ENCODE results near the gene FOXRED2.

Gene FOXRED2

DNA sequence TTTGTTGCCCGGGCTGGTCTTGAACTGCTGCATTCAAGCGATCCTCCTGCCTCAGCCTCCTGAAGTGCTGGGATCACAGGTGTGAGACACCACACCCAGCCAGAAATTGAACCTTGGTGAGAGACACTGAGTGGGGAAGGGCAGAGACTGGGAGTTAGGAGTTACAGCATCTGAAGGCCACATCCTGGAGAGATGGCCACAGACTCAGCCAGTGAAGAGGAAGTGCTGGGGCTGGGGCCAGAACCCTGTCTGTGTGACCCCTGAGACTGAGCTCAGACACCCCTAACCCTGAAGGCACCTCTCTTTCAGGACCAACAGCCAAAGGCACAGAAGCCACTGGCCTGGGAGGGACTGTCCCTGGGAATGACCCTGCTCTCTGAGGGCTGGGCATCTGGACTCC lies 59.2 kb downstream of the FOXRED2 start:
- Histone ChIP-seq H3K79me1 (ENCODE audit: low read depth, low read length) (no peaks in the 10 kb centered on the region), H2AFZ (ENCODE audit: low read length) (peak overlapping the region; percentile 35), H3K9me3 (replicated peaks in 1 of 2; ENCODE audit: control insufficient read depth in 2 of 2, insufficient read depth in 1 of 2, low read depth in 1 of 2, low read length in 2 of 2) (peaks cover 0 to 5% of the 10 kb centered on the region in 2 donors), H3K27ac (replicated peaks; ENCODE audit: low read length) (no peak overlapping the region), H3K27me3 (ENCODE audit: control insufficient read depth in 3 of 3, insufficient read depth in 3 of 3, low read depth in 1 of 3, low read length in 3 of 3) (no peaks in the 10 kb centered on the region), H3K36me3 (replicated peaks in 1 of 2; ENCODE audit: control insufficient read depth in 2 of 2, insufficient read depth in 2 of 2, low read length in 2 of 2) (no peaks in the 10 kb centered on the region), H2BK120ac (ENCODE audit: low read depth, low read length) (no peak overlapping the region), H3K18ac (ENCODE audit: low read length) (no peak overlapping the region), H3K4me1 (ENCODE audit: control insufficient read depth in 2 of 2, insufficient read depth in 1 of 2, low read depth in 1 of 2, low read length in 2 of 2) (peaks cover 4 to 11% of the 10 kb centered on the region in 2 donors), H2BK5ac (ENCODE audit: low read length) (no peak overlapping the region), H4K91ac (ENCODE audit: low read depth, low read length, poor library complexity) (no peak overlapping the region), H2BK15ac (ENCODE audit: low read length) (no peak overlapping the region), H3K23ac (ENCODE audit: low read depth, low read length, poor library complexity) (no peak overlapping the region), H3K4ac (ENCODE audit: low read length) (no peak overlapping the region), H4K8ac (ENCODE audit: low read depth, low read length) (no peak overlapping the region), H2AK5ac (ENCODE audit: low read depth, low read length) (no peak overlapping the region), H3K14ac (ENCODE audit: low read length) (no peak overlapping the region), H2BK12ac (ENCODE audit: low read length) (no peak overlapping the region), H3K9ac (ENCODE audit: low read depth, low read length, poor library complexity) (no peak overlapping the region), H3K4me2 (ENCODE audit: insufficient read depth, low read length, poor library complexity, severe bottlenecking) (no peak overlapping the region), H3K4me3 (ENCODE audit: low read length in 2 of 2) (no peak overlapping the region)
- no CpG with 5 or more reads among the region's 2 CpGs for WGBS, 2 donors (ENCODE audit: extremely low coverage in 2 of 2, insufficient read length in 2 of 2, insufficient replicate concordance in 1 of 2)
- DNase-seq (ENCODE audit: low spot score): no peak

DNA sequence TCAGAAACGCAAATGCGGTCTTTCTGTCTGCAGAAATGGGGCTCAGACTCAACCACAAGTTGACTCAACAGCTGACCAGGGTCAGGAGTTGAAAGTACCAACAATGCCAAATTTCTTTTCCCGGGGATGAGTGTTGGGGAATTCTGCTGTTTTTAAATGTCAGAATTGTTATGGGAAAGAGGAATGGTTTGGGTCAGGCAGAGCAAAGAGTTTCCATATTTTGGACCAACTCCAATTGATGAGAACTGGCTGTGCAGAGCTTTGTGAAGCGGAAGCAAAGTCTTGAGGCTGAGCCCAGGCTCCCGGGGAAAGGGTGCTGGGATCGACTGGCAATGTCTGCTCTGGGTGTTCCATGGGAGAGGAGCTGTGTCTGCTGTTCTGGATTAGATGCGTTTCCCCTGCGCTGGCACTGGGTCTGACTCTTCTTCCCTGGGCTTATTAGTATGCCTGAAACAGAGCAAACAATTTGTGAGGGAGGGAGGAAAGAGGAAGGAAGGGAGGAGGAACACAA lies 61.6 kb downstream of the FOXRED2 start:
- Histone ChIP-seq H3K4ac (ENCODE audit: low read length) (no peak overlapping the region), H3K18ac (ENCODE audit: low read length) (no peak overlapping the region), H3K14ac (ENCODE audit: low read length) (no peak overlapping the region), H3K79me1 (ENCODE audit: low read depth, low read length) (no peaks in the 10 kb centered on the region), H3K27ac (replicated peaks; ENCODE audit: low read length) (no peak overlapping the region), H2AFZ (ENCODE audit: low read length) (peak overlapping the region; percentile 27), H2BK12ac (ENCODE audit: low read length) (no peak overlapping the region), H2BK15ac (ENCODE audit: low read length) (no peak overlapping the region), H3K4me1 (ENCODE audit: control insufficient read depth in 2 of 2, insufficient read depth in 1 of 2, low read depth in 1 of 2, low read length in 2 of 2) (peaks cover 2 to 3% of the 10 kb centered on the region in 2 donors), H3K9me3 (replicated peaks in 1 of 2; ENCODE audit: control insufficient read depth in 2 of 2, insufficient read depth in 1 of 2, low read depth in 1 of 2, low read length in 2 of 2) (peaks cover 0 to 5% of the 10 kb centered on the region in 2 donors), H3K9ac (ENCODE audit: low read depth, low read length, poor library complexity) (no peak overlapping the region), H3K23ac (ENCODE audit: low read depth, low read length, poor library complexity) (no peak overlapping the region), H2BK120ac (ENCODE audit: low read depth, low read length) (no peak overlapping the region), H3K36me3 (replicated peaks in 1 of 2; ENCODE audit: control insufficient read depth in 2 of 2, insufficient read depth in 2 of 2, low read length in 2 of 2) (no peaks in the 10 kb centered on the region), H3K27me3 (ENCODE audit: control insufficient read depth in 3 of 3, insufficient read depth in 3 of 3, low read depth in 1 of 3, low read length in 3 of 3) (no peaks in the 10 kb centered on the region), H2AK5ac (ENCODE audit: low read depth, low read length) (no peak overlapping the region), H4K8ac (ENCODE audit: low read depth, low read length) (no peak overlapping the region), H3K4me2 (ENCODE audit: insufficient read depth, low read length, poor library complexity, severe bottlenecking) (no peak overlapping the region), H2BK5ac (ENCODE audit: low read length) (no peak overlapping the region), H4K91ac (ENCODE audit: low read depth, low read length, poor library complexity) (no peak overlapping the region), H3K4me3 (ENCODE audit: low read length in 2 of 2) (no peak overlapping the region)
- no CpG with 5 or more reads among the region's 8 CpGs for WGBS, 2 donors (ENCODE audit: extremely low coverage in 2 of 2, insufficient read length in 2 of 2, insufficient replicate concordance in 1 of 2)
- no peak for DNase-seq (ENCODE audit: low spot score)

DNA sequence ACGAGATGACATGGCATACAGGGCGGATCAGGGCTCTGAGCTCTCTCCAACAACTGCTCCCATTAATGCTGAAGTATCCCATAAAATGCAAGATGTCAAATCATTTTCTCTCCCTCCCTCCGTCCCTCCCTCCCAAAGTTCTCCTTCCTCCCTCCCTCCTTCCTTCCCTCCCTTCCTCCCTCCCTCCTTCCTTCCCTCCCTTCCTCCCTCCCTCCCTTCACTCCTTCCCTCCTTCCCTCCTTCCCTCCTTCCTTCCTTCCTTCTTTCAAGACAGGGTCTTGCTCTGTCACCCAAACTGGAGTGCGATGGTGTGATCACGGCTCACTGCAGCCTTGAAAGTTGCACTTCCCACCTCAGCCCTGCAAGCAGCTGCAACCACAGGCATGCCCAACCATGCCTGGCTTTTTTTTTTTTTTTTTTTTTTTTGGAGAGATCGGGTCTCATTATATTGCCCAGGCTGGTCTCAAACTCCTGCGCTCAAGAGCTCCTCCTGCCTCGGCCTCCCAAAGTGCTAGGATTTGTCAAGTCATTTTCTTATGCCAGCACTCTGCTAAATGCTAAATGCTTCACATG lies 63.6 kb downstream of the FOXRED2 start:
- no peak for DNase-seq (ENCODE audit: low spot score)
- H3K27ac ChIP-seq (replicated peaks; ENCODE audit: low read length): no peak overlapping the region
- 100% methylated on average over 1 of the region's 8 CpGs; no CpG with 5 or more reads in 1 of the 2 donors for WGBS, 2 donors (ENCODE audit: extremely low coverage in 2 of 2, insufficient read length in 2 of 2, insufficient replicate concordance in 1 of 2)

DNA sequence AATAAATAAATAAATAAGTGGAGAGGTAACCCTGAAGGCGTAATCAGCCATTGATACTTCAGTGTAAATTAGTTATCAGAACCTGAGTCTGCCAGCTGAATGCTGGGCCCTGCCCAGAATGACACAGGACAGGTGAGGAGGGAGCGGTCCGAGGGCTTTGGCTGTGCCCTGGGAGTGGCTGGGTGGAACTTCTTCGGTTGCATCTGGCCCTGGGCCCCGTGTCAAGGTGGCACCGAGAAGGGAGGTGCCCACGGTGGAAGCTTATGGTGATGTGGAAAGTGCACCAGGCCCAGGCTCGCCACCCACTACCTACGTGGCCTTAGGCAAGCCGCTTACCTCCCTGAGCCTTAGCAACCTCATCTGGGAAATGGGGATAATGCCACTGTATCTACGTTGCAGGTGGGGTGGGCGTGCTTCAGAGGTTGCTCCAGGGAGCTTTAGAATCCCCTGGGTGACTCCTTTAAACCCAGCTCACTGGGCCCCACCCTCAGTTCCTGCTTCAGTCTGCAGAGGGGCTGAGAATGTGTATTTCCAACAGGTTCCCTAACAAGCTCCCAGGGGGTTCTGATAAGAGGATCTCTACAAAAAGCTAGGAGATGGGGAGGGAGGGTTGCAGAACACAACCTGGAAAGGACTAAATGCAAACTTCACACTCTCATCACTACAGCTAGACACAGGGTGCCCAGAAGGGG lies 64.2 kb downstream of the FOXRED2 start:
- peak overlapping the region; percentile 28 for H3K18ac ChIP-seq (ENCODE audit: low read length)
- no peak overlapping the region for H3K23ac ChIP-seq (ENCODE audit: low read depth, low read length, poor library complexity)
- H2AFZ ChIP-seq (ENCODE audit: low read length): peak overlapping the region; percentile 12
- peak overlapping the region; percentile 43 for H4K8ac ChIP-seq (ENCODE audit: low read depth, low read length)
- H2BK12ac ChIP-seq (ENCODE audit: low read length): peak overlapping the region; percentile 94
- H3K4ac ChIP-seq (ENCODE audit: low read length): peak overlapping the region; percentile 37
- no peak overlapping the region for H3K9ac ChIP-seq (ENCODE audit: low read depth, low read length, poor library complexity)
- H3K14ac ChIP-seq (ENCODE audit: low read length): peak overlapping the region; percentile 71
- peak overlapping the region; percentile 61 for H2BK120ac ChIP-seq (ENCODE audit: low read depth, low read length)
- no peaks in the 10 kb centered on the region for H3K36me3 ChIP-seq (replicated peaks in 1 of 2; ENCODE audit: control insufficient read depth in 2 of 2, insufficient read depth in 2 of 2, low read length in 2 of 2)
- H3K4me2 ChIP-seq (ENCODE audit: insufficient read depth, low read length, poor library complexity, severe bottlenecking): no peak overlapping the region
- no peak for DNase-seq (ENCODE audit: low spot score)
- H4K91ac ChIP-seq (ENCODE audit: low read depth, low read length, poor library complexity): peak overlapping the region; percentile 72
- H3K4me1 ChIP-seq (ENCODE audit: control insufficient read depth in 2 of 2, insufficient read depth in 1 of 2, low read depth in 1 of 2, low read length in 2 of 2): peaks cover 0 to 2% of the 10 kb centered on the region in 2 donors
- WGBS, 2 donors (ENCODE audit: extremely low coverage in 2 of 2, insufficient read length in 2 of 2, insufficient replicate concordance in 1 of 2): no CpG with 5 or more reads among the region's 12 CpGs
- peak overlapping the region; percentile 67 for H2BK15ac ChIP-seq (ENCODE audit: low read length)
- no peaks in the 10 kb centered on the region for H3K27me3 ChIP-seq (ENCODE audit: control insufficient read depth in 3 of 3, insufficient read depth in 3 of 3, low read depth in 1 of 3, low read length in 3 of 3)
- no peak overlapping the region for H2BK5ac ChIP-seq (ENCODE audit: low read length)
- H3K27ac ChIP-seq (replicated peaks; ENCODE audit: low read length): no peak overlapping the region
- H2AK5ac ChIP-seq (ENCODE audit: low read depth, low read length): peak overlapping the region; percentile 92
- H3K4me3 ChIP-seq (ENCODE audit: low read length in 2 of 2): no peak overlapping the region
- H3K79me1 ChIP-seq (ENCODE audit: low read depth, low read length): no peaks in the 10 kb centered on the region
- H3K9me3 ChIP-seq (replicated peaks in 1 of 2; ENCODE audit: control insufficient read depth in 2 of 2, insufficient read depth in 1 of 2, low read depth in 1 of 2, low read length in 2 of 2): peaks cover 0 to 5% of the 10 kb centered on the region in 2 donors

More for the DNA sequence above, 63.6 kb downstream of the FOXRED2 start:
- H3K9me3 ChIP-seq (replicated peaks in 1 of 2; ENCODE audit: control insufficient read depth in 2 of 2, insufficient read depth in 1 of 2, low read depth in 1 of 2, low read length in 2 of 2): peaks cover 0 to 5% of the 10 kb centered on the region in 2 donors
- no peak overlapping the region for H3K14ac ChIP-seq (ENCODE audit: low read length)
- H2AK5ac ChIP-seq (ENCODE audit: low read depth, low read length): peak overlapping the region; percentile 7
- H3K9ac ChIP-seq (ENCODE audit: low read depth, low read length, poor library complexity): no peak overlapping the region
- no peak overlapping the region for H4K91ac ChIP-seq (ENCODE audit: low read depth, low read length, poor library complexity)
- H3K4me2 ChIP-seq (ENCODE audit: insufficient read depth, low read length, poor library complexity, severe bottlenecking): no peak overlapping the region
- peak overlapping the region; percentile 2 for H3K18ac ChIP-seq (ENCODE audit: low read length)
- H2BK120ac ChIP-seq (ENCODE audit: low read depth, low read length): no peak overlapping the region
- no peak overlapping the region for H3K4ac ChIP-seq (ENCODE audit: low read length)
- no peak overlapping the region for H2BK12ac ChIP-seq (ENCODE audit: low read length)
- no peak overlapping the region for H3K4me3 ChIP-seq (ENCODE audit: low read length in 2 of 2)
- H2BK5ac ChIP-seq (ENCODE audit: low read length): no peak overlapping the region
- peaks cover 0 to 2% of the 10 kb centered on the region in 2 donors for H3K4me1 ChIP-seq (ENCODE audit: control insufficient read depth in 2 of 2, insufficient read depth in 1 of 2, low read depth in 1 of 2, low read length in 2 of 2)
- peak overlapping the region; percentile 12 for H2AFZ ChIP-seq (ENCODE audit: low read length)
- H4K8ac ChIP-seq (ENCODE audit: low read depth, low read length): no peak overlapping the region
- H3K23ac ChIP-seq (ENCODE audit: low read depth, low read length, poor library complexity): no peak overlapping the region
- H3K79me1 ChIP-seq (ENCODE audit: low read depth, low read length): no peaks in the 10 kb centered on the region
- H3K27me3 ChIP-seq (ENCODE audit: control insufficient read depth in 3 of 3, insufficient read depth in 3 of 3, low read depth in 1 of 3, low read length in 3 of 3): no peaks in the 10 kb centered on the region
- H2BK15ac ChIP-seq (ENCODE audit: low read length): no peak overlapping the region
- no peaks in the 10 kb centered on the region for H3K36me3 ChIP-seq (replicated peaks in 1 of 2; ENCODE audit: control insufficient read depth in 2 of 2, insufficient read depth in 2 of 2, low read length in 2 of 2)

Data from neuronal stem cell (in vitro differentiated cells).